GM20000 (cell line): Measurements from ENCODE around the gene NAIF1.
"Not testable (repeated sequence)": the region's sequence is repeated elsewhere in the genome, so short reads cannot be mapped to it uniquely, and the experiment has no call there.

ENCODE experiments used
- DNase-seq: peaks from one replicate; pipeline ENCODE4 v3.0.0; 2012; ENCODE audit warnings: low spot score
- CTCF ChIP-seq: IDR thresholded peaks from 2 replicates; pipeline ENCODE4 v1.5.1; 2012; ENCODE audit warnings: mild to moderate bottlenecking, control low read depth; ENCODE audit errors: extremely low read depth, missing control alignments

The NAIF1 gene

GRCh38 chr9:128042043-128042442 is 25.1 kb downstream of the NAIF1 start:
- DNase-seq = no peak
- no peak for TF ChIP-seq CTCF

GRCh38 chr9:128040783-128041182 is 26.3 kb downstream of the NAIF1 start:
- DNase-seq = not testable (repeated sequence)

GRCh38 chr9:128036522-128036921 is 30.6 kb downstream of the NAIF1 start:
- not testable (repeated sequence) for DNase-seq

GRCh38 chr9:128034821-128035652 is 32.1 kb downstream of the NAIF1 start:
- peak; percentile 76 for DNase-seq

GRCh38 chr9:128033609-128034008 is 33.5 kb downstream of the NAIF1 start:
- no peak for DNase-seq
- no peak for TF ChIP-seq CTCF

More at GRCh38 chr9:128034821-128035652, 32.1 kb downstream of the NAIF1 start:
- TF ChIP-seq CTCF = peak; percentile 65

GRCh38 chr9:128027705-128028104 is 39.4 kb downstream of the NAIF1 start:
- DNase-seq = no peak
- no peak for TF ChIP-seq CTCF

- no peak for TF ChIP-seq CTCF
- DNase-seq = peak; percentile 28
Measured at GRCh38 chr9:128026773-128027541, 40.2 kb downstream of the NAIF1 start.

- no peak for TF ChIP-seq CTCF
- DNase-seq = peak; percentile 56
Measured at GRCh38 chr9:128026255-128026772, 40.8 kb downstream of the NAIF1 start.
